GM18867 (cell line): ENCODE data around the gene POLR1D.
"Not testable (repeated sequence)": the region's sequence is repeated elsewhere in the genome, so short reads cannot be mapped to it uniquely, and the experiment has no call there.

Experiments used
- ATAC-seq: cut with Tn5 transposase; IDR thresholded peaks from one replicate; pipeline ENCODE4 v1.9.1; 2021; ENCODE audit warnings: mild to moderate bottlenecking, moderate library complexity; ENCODE audit not compliant: unreplicated experiment

The POLR1D gene

GRCh38 chr13:27613628-27614027, 8.1 kb upstream of the POLR1D start:
- no peak for ATAC-seq

- no peak for ATAC-seq
These were observed 3.8 kb upstream of the POLR1D start for GRCh38 chr13:27617881-27618321.

GRCh38 chr13:27619093-27619727, 2.5 kb upstream of the POLR1D start:
- ATAC-seq = no peak

GRCh38 chr13:27619728-27620376, 1.8 kb upstream of the POLR1D start:
- ATAC-seq = peak; percentile 32

GRCh38 chr13:27620377-27621115, 1.1 kb upstream of the POLR1D start, which contains the start of gene LNX2:
Gene LNX2, minus strand, starts transcription at chr13:27620529. Its CDS starts 38,826 bp downstream, at chr13:27581703.
- ATAC-seq = peak; percentile 85

GRCh38 chr13:27621116-27621365, 651 bp upstream of the POLR1D start:
- no peak for ATAC-seq

- no peak for ATAC-seq
These were observed 569 bp downstream of the POLR1D start for GRCh38 chr13:27622102-27622820.

- no peak for ATAC-seq
These were observed 1.2 kb downstream of the POLR1D start for GRCh38 chr13:27622881-27623280.

GRCh38 chr13:27624071-27624470, 2.4 kb downstream of the POLR1D start:
- ATAC-seq = no peak

- no peak for ATAC-seq
These were observed 4.1 kb downstream of the POLR1D start for GRCh38 chr13:27625839-27626238.

- ATAC-seq = no peak
These were observed 5.7 kb downstream of the POLR1D start for GRCh38 chr13:27627380-27627779.

- ATAC-seq = no peak
These were observed 6.4 kb downstream of the POLR1D start for GRCh38 chr13:27628081-27628480.

- not testable (repeated sequence) for ATAC-seq
These were observed 7.1 kb downstream of the POLR1D start for GRCh38 chr13:27628766-27629165.

GRCh38 chr13:27631156-27631555, 9.5 kb downstream of the POLR1D start:
- no peak for ATAC-seq

- no peak for ATAC-seq
These were observed 10.0 kb downstream of the POLR1D start for GRCh38 chr13:27631665-27632064.

- ATAC-seq = no peak
These were observed 10.5 kb downstream of the POLR1D start for GRCh38 chr13:27632214-27632613.

- no peak for ATAC-seq
These were observed 11.0 kb downstream of the POLR1D start for GRCh38 chr13:27632648-27633047.

- ATAC-seq = no peak
These were observed 12.5 kb downstream of the POLR1D start for GRCh38 chr13:27634231-27634630.

- ATAC-seq = no peak
These were observed 13.1 kb downstream of the POLR1D start for GRCh38 chr13:27634791-27635190.

GRCh38 chr13:27635266-27635665, 13.6 kb downstream of the POLR1D start:
- ATAC-seq = no peak

GRCh38 chr13:27636589-27637288, 15.0 kb downstream of the POLR1D start:
- no peak for ATAC-seq
